Ovary (tissue), 3 donors: Measurements from ENCODE around the gene TRPV3.

Experiments
- EP300 ChIP-seq: sonication (generic); formaldehyde crosslinking; IDR thresholded peaks from one replicate; pipeline ENCODE4 v1.6.1; 2017; ENCODE audit warnings: antibody characterized with exemption
- POLR2A ChIP-seq: fragments of 450-650 bp; IDR thresholded peaks from one replicate; pipeline ENCODE4 v1.6.1; 2017; ENCODE audit warnings: antibody characterized with exemption, mild to moderate bottlenecking, moderate library complexity
- TF ChIP-seq, protein P1 (sequence below), 3 donors: fragments of 450-650 bp in 2 of 3; fragments of 200-600 bp in 1 of 3; IDR thresholded peaks; one replicate each; pipeline versions ENCODE4 v1.5.1 to v1.8.0; 2016 to 2022; ENCODE audit warnings: antibody characterized with exemption in 3 of 3, mild to moderate bottlenecking in 1 of 3
- donor health status: DM: no; HTN: no; CAD: no.

DNA sequence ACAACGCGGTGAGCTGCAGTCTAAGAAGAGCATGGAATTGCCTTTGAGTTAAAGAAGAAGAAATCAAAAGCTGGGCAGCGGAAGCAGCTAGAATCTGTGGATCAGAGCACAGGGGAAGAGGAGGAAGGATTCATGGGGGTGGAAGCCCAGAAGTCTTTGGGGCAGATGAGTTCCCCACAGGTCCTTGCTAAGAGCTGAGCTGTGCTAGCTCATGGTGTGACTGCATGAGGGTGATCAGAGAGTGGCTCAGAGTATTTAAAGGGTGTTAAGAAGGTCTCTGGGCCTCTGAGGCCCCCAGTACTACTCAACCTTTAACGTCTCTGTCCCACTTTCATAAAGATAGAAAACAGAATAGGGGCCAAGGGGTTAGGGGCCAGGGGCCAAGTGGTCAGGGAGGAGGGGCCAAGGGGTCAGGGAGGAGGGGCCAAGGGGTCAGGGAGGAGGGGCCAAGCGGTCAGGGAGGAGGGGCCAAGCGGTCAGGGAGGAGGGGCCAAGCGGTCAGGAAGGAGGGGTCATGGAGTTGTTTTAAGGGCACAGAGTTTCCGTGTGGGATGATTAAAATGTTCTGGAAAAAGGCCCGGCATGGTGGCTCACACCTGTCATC, 12.0 kb upstream of the TRPV3 start:
- no peak for TF ChIP-seq POLR2A
- TF ChIP-seq, protein P1, sequence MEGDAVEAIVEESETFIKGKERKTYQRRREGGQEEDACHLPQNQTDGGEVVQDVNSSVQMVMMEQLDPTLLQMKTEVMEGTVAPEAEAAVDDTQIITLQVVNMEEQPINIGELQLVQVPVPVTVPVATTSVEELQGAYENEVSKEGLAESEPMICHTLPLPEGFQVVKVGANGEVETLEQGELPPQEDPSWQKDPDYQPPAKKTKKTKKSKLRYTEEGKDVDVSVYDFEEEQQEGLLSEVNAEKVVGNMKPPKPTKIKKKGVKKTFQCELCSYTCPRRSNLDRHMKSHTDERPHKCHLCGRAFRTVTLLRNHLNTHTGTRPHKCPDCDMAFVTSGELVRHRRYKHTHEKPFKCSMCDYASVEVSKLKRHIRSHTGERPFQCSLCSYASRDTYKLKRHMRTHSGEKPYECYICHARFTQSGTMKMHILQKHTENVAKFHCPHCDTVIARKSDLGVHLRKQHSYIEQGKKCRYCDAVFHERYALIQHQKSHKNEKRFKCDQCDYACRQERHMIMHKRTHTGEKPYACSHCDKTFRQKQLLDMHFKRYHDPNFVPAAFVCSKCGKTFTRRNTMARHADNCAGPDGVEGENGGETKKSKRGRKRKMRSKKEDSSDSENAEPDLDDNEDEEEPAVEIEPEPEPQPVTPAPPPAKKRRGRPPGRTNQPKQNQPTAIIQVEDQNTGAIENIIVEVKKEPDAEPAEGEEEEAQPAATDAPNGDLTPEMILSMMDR (IDR thresholded peaks at IDR 0.05): no peak
- no peak for TF ChIP-seq EP300
